Neural cell (in vitro differentiated cells): ENCODE results near the gene PCLO. TPM values are rescaled to one million over a fixed set of nuclear protein-coding genes. Genes with fewer than 3 reads are reported as not detected.

Experiments
- H2AFZ ChIP-seq: fragments of 200-600, 300-800 bp; sonication (generic), shearing (Covaris generic); 2 replicates; pipeline ENCODE4 v1.6.0; 2014; ENCODE audit warnings: low read depth, mild to moderate bottlenecking, antibody characterized with exemption, low read length, moderate library complexity
- H3F3A ChIP-seq: fragments of 200-600 bp; shearing (Covaris generic); 2 replicates; pipeline ENCODE4 v1.6.1; 2016; ENCODE audit warnings: mild to moderate bottlenecking, moderate library complexity, mixed read lengths, antibody characterized with exemption, low read length; ENCODE audit not compliant: insufficient read depth, poor library complexity, severe bottlenecking
- H3K27ac ChIP-seq: fragments of 200-600, 300-800 bp; sonication (generic), shearing (Covaris generic); 2 replicates; pipeline ENCODE4 v1.5.1; 2014; ENCODE audit warnings: mild to moderate bottlenecking, low read length, moderate library complexity
- H3K27me3 ChIP-seq: fragments of 300-800, 200-600 bp; sonication (generic), shearing (Covaris generic); 2 replicates; pipeline ENCODE4 v1.6.0; 2014; ENCODE audit warnings: mild to moderate bottlenecking, low read depth, low read length, moderate library complexity; ENCODE audit not compliant: insufficient read depth
- H3K36me3 ChIP-seq: fragments of 300-800, 200-600 bp; sonication (generic), shearing (Covaris generic); 2 replicates; pipeline ENCODE4 v1.5.1; 2014; ENCODE audit warnings: mild to moderate bottlenecking, antibody characterized with exemption, low read length, moderate library complexity; ENCODE audit not compliant: insufficient read depth
- H3K4me2 ChIP-seq: fragments of 300-800, 200-600 bp; sonication (generic), shearing (Covaris generic); 2 replicates; pipeline ENCODE4 v1.6.0; 2014; ENCODE audit warnings: mild to moderate bottlenecking, low read length
- H3K4me3 ChIP-seq: fragments of 300-800, 200-600 bp; sonication (generic), shearing (Covaris generic); 2 replicates; pipeline ENCODE4 v1.5.1; 2014; ENCODE audit warnings: mild to moderate bottlenecking, low read length, moderate library complexity
- H3K79me2 ChIP-seq: fragments of 200-600 bp; shearing (Covaris generic); replicated peaks from 2 replicates; pipeline ENCODE4 v1.6.0; 2014; ENCODE audit warnings: mild to moderate bottlenecking, low read length, moderate library complexity; ENCODE audit not compliant: insufficient read depth
- H3K9ac ChIP-seq: fragments of 300-800, 200-600 bp; sonication (generic), shearing (Covaris generic); 2 replicates; pipeline ENCODE4 v1.6.1; 2016; ENCODE audit warnings: mild to moderate bottlenecking, low read length, mixed read lengths
- H3K9me2 ChIP-seq: fragments of 200-600 bp; shearing (Covaris generic); 2 replicates; pipeline ENCODE4 v1.6.1; 2016; ENCODE audit warnings: mild to moderate bottlenecking, low read length, mixed read lengths; ENCODE audit not compliant: insufficient read depth
- H3K9me3 ChIP-seq: fragments of 200-600, 300-800 bp; sonication (generic), shearing (Covaris generic); 2 replicates; pipeline ENCODE4 v1.6.1; 2016; ENCODE audit warnings: mild to moderate bottlenecking, mixed run types, low read length, moderate library complexity, mixed read lengths
- H4K20me1 ChIP-seq: fragments of 200-600 bp; shearing (Covaris generic); 2 replicates; pipeline ENCODE4 v1.6.1; 2016; ENCODE audit warnings: mild to moderate bottlenecking, mixed run types; ENCODE audit not compliant: insufficient read depth
- CTCF ChIP-seq: fragments of 450-650 bp; IDR thresholded peaks from 2 replicates; pipeline ENCODE4 v1.5.1; 2014; ENCODE audit warnings: antibody characterized with exemption, mild to moderate bottlenecking, moderate library complexity; ENCODE audit not compliant: poor library complexity, severe bottlenecking
- EP300 ChIP-seq: fragments of 450-650 bp; conservative IDR thresholded peaks from 2 replicates; pipeline ENCODE4 v1.6.1; 2014; ENCODE audit warnings: antibody characterized with exemption, mild to moderate bottlenecking, moderate library complexity; ENCODE audit not compliant: poor library complexity, severe bottlenecking
- EZH2 ChIP-seq: fragments of 200-600, 300-800 bp; shearing (Covaris generic), sonication (generic); IDR thresholded peaks from 2 replicates; pipeline ENCODE4 v1.6.1; 2014; ENCODE audit warnings: antibody characterized with exemption, low read length, borderline replicate concordance, mild to moderate bottlenecking; ENCODE audit not compliant: insufficient read depth, poor library complexity, severe bottlenecking
- MXI1 ChIP-seq: fragments of 450-650 bp; conservative IDR thresholded peaks from 2 replicates; pipeline ENCODE4 v1.6.1; 2014; ENCODE audit warnings: antibody characterized with exemption, mild to moderate bottlenecking; ENCODE audit not compliant: poor library complexity, severe bottlenecking
- POLR2AphosphoS5 ChIP-seq: IDR thresholded peaks from 2 replicates; pipeline ENCODE4 v1.6.1; 2012
- RAD21 ChIP-seq: fragments of 450-650 bp; conservative IDR thresholded peaks from 2 replicates; pipeline ENCODE4 v1.6.1; 2014; ENCODE audit warnings: antibody characterized with exemption, mild to moderate bottlenecking, moderate library complexity
- SMC3 ChIP-seq: fragments of 450-650 bp; conservative IDR thresholded peaks from 2 replicates; pipeline ENCODE4 v1.6.1; 2014; ENCODE audit warnings: antibody characterized with exemption, mild to moderate bottlenecking, moderate library complexity; ENCODE audit not compliant: poor library complexity
- TAF1 ChIP-seq: IDR thresholded peaks from 2 replicates; pipeline ENCODE4 v1.6.1; 2012; ENCODE audit warnings: low read depth
- polyA plus RNA-seq: library from polyadenylated mRNA; depleted of rRNA; stranded (reverse); fragments of >200 nt; gene quantifications from 2 replicates; pipeline ENCODE4 v1.2.3, GENCODE V29; 2014
- TF ChIP-seq, protein P1 (sequence below): IDR thresholded peaks from 2 replicates; pipeline ENCODE4 v1.6.1; 2012; ENCODE audit warnings: borderline replicate concordance

The PCLO gene
- polyA plus RNA-seq, 1 donor from 2014 or later, result 25.5 TPM

GRCh38 chr7:82865856-82866255, 296.8 kb downstream of the PCLO start:
- Histone ChIP-seq H3K27ac (no peak overlapping the region), H3K36me3 (no peaks in the 10 kb centered on the region), H2AFZ (no peak overlapping the region), H3K9ac (no peak overlapping the region), H3F3A (no peaks in the 10 kb centered on the region), H3K9me2 (no peaks in the 10 kb centered on the region), H4K20me1 (no peaks in the 10 kb centered on the region), H3K27me3 (no peaks in the 10 kb centered on the region), H3K4me2 (no peak overlapping the region), H3K9me3 (no peaks in the 10 kb centered on the region), H3K4me3 (no peak overlapping the region), H3K79me2 (no peaks in the 10 kb centered on the region)
- TF ChIP-seq, protein P1, sequence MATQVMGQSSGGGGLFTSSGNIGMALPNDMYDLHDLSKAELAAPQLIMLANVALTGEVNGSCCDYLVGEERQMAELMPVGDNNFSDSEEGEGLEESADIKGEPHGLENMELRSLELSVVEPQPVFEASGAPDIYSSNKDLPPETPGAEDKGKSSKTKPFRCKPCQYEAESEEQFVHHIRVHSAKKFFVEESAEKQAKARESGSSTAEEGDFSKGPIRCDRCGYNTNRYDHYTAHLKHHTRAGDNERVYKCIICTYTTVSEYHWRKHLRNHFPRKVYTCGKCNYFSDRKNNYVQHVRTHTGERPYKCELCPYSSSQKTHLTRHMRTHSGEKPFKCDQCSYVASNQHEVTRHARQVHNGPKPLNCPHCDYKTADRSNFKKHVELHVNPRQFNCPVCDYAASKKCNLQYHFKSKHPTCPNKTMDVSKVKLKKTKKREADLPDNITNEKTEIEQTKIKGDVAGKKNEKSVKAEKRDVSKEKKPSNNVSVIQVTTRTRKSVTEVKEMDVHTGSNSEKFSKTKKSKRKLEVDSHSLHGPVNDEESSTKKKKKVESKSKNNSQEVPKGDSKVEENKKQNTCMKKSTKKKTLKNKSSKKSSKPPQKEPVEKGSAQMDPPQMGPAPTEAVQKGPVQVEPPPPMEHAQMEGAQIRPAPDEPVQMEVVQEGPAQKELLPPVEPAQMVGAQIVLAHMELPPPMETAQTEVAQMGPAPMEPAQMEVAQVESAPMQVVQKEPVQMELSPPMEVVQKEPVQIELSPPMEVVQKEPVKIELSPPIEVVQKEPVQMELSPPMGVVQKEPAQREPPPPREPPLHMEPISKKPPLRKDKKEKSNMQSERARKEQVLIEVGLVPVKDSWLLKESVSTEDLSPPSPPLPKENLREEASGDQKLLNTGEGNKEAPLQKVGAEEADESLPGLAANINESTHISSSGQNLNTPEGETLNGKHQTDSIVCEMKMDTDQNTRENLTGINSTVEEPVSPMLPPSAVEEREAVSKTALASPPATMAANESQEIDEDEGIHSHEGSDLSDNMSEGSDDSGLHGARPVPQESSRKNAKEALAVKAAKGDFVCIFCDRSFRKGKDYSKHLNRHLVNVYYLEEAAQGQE, result no peak
- TF ChIP-seq TAF1 (no peak), MXI1 (no peak), EP300 (no peak), CTCF (no peak), EZH2 (no peak), SMC3 (no peak), RAD21 (no peak), POLR2AphosphoS5 (no peak)

DNA sequence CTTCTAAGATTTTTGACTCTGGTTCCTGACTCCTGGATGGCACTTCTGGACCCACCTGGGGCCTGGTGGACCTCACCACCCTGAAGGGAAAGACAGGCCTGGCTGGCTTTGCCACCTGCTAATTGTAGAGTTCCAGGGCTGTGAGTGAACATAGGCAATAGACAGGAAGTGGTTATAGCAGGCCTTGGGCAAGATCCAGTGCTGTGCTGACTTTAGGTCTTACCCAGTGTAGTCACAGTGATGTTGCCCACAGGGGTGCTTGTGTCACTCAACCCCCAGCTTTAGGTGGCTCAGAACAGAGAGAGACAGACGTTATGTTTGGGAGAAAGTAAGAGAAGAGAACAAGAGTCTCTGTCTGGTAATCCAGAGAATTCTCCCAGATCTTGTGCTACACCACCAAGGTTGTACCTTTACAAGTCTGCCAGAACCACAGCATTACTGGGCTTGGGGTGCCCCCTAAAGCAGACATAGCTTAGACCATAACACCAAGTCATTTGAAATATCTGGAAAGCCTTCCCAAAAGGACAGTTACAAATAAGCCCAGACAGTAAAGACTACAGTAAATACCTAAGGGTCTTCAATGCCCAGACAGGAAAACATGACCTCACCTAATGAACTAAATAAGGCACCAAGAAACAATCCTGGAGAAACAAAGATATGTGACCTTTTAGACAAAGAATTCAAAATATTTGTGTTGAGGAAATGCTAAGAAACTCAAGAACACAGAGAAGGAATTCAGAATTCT, 303.4 kb downstream of the PCLO start:
- no peaks in the 10 kb centered on the region for H3K9me2 ChIP-seq

More for the DNA sequence above, 303.4 kb downstream of the PCLO start:
- Histone ChIP-seq H3K9ac (no peak overlapping the region), H3F3A (no peaks in the 10 kb centered on the region), H3K36me3 (peaks cover 6% of the 10 kb centered on the region), H3K27ac (no peak overlapping the region), H4K20me1 (no peaks in the 10 kb centered on the region), H3K9me3 (no peaks in the 10 kb centered on the region), H3K4me2 (no peak overlapping the region), H3K4me3 (no peak overlapping the region), H3K79me2 (no peaks in the 10 kb centered on the region), H3K27me3 (no peaks in the 10 kb centered on the region), H2AFZ (no peak overlapping the region)
- TF ChIP-seq, protein P1, result no peak
- TF ChIP-seq EP300 (no peak), CTCF (no peak), MXI1 (no peak), RAD21 (no peak), SMC3 (no peak), EZH2 (no peak), TAF1 (no peak), POLR2AphosphoS5 (no peak)
